Suprapubic skin (tissue), 4 donors: ENCODE results near the gene GRIA4. TPM values are rescaled to one million over a fixed set of nuclear protein-coding genes. Genes with fewer than 3 reads are reported as not detected.

Experiments
- DNase-seq, 2 donors: peaks; one replicate each; pipeline ENCODE4 v3.0.0-alpha.2; 2019; ENCODE audit warnings: low spot score in 2 of 2
- H3K27ac ChIP-seq: fragments of 200-600 bp; sonication (generic); one replicate; pipeline ENCODE4 v1.5.1; 2019
- H3K27me3 ChIP-seq: fragments of 200-600 bp; sonication (generic); one replicate; pipeline ENCODE4 v1.5.1; 2019
- H3K36me3 ChIP-seq: fragments of 200-600 bp; sonication (generic); one replicate; pipeline ENCODE4 v1.5.1; 2019
- H3K4me1 ChIP-seq: fragments of 200-600 bp; sonication (generic); one replicate; pipeline ENCODE4 v1.5.1; 2019
- H3K4me3 ChIP-seq: fragments of 200-600 bp; sonication (generic); one replicate; pipeline ENCODE4 v1.5.1; 2019; ENCODE audit warnings: mild to moderate bottlenecking
- H3K9me3 ChIP-seq: fragments of 200-600 bp; sonication (generic); one replicate; pipeline ENCODE4 v1.5.1; 2019
- CTCF ChIP-seq, 2 donors: fragments of 200-600 bp in 1 of 2; fragments of 450-650 bp in 1 of 2; sonication (generic) in 1 of 2; IDR thresholded peaks; one replicate each; pipeline ENCODE4 v1.5.1; 2016 to 2019; ENCODE audit warnings: antibody characterized with exemption in 2 of 2, mild to moderate bottlenecking in 1 of 2, moderate library complexity in 1 of 2
- EP300 ChIP-seq: sonication (generic); formaldehyde crosslinking; IDR thresholded peaks from one replicate; pipeline ENCODE4 v1.6.1; 2017; ENCODE audit warnings: antibody characterized with exemption
- POLR2A ChIP-seq, 2 donors: fragments of 450-650 bp; IDR thresholded peaks; one replicate each; pipeline ENCODE4 v1.6.1; 2017; ENCODE audit warnings: antibody characterized with exemption in 2 of 2, mild to moderate bottlenecking in 2 of 2, moderate library complexity in 2 of 2
- POLR2AphosphoS5 ChIP-seq, 3 donors: sonication (generic); formaldehyde crosslinking; IDR thresholded peaks; one replicate each; pipeline ENCODE4 v1.6.1; 2017; ENCODE audit warnings: antibody characterized with exemption in 3 of 3
- WGBS: methylation state at CpG from one replicate; pipeline ENCODE4 v1.1.5; 2018; 5-methylcytosine and 5-hydroxymethylcytosine counted together
- total RNA-seq, 4 donors: library from RNA; depleted of rRNA; stranded (reverse); fragments of >200 nt; gene quantifications; one replicate each; pipeline ENCODE4 v1.1.0, GENCODE V29; 2016

GRIA4 gene
- total RNA-seq, 4 donors from 2014 or later: 1.1 to 2.3 (median 1.8) TPM

- H3K4me3 ChIP-seq: no peak overlapping the region
- no peak overlapping the region for H3K27ac ChIP-seq
- WGBS: 88% methylated on average over 5 of the region's 5 CpGs
- H3K4me1 ChIP-seq: no peaks in the 10 kb centered on the region
- no peak for TF ChIP-seq POLR2AphosphoS5 (IDR thresholded peaks at IDR 0.05)
- TF ChIP-seq EP300: no peak
- no peak for TF ChIP-seq CTCF (IDR thresholded peaks at IDR 0.05)
- TF ChIP-seq POLR2A (IDR thresholded peaks at IDR 0.05): no peak
- no peaks in the 10 kb centered on the region for H3K36me3 ChIP-seq
- no peak for DNase-seq
- H3K9me3 ChIP-seq: no peaks in the 10 kb centered on the region
- H3K27me3 ChIP-seq: no peaks in the 10 kb centered on the region
These were observed 108.8 kb downstream of the GRIA4 start for GRCh38 chr11:105718641-105719040.

DNA sequence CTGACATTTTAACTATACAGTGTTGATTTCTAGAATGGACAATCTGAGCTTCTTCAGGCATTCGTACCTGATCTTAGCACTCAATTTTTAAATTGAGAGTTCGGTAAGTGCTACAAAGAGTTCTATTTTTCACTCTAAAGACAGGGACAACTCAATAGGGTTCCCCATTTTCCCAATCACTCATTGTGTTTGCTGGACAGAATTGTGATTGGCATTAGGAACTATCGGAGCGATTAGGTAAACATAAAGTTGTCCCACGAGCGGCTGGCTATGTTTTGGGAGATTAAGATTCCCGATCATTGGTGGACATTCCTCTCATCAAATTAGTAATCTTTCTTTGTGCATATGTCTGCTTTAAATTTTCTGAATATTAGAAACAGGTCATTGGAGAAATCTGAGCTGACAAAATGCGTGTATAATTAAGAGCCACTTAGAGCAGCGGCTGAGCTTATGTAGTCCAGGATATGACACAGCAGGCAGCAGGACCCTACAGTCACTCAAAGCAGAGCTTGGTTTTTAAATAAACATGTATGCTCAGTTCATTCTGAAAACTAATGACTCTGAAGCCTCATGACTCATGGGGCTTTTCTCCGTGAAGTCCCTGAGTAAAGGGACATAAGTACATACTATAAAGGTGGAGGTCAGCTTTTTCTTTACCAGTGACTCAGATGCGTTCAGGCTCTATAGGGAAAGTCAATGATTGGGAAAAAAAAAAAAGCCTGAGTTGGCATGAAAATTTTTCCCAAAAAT lies 109.4 kb downstream of the GRIA4 start:
- DNase-seq: no peak

GRCh38 chr11:105720096-105720495 lies 110.2 kb downstream of the GRIA4 start:
- H3K4me1 ChIP-seq: no peaks in the 10 kb centered on the region
- TF ChIP-seq POLR2AphosphoS5 (IDR thresholded peaks at IDR 0.05) (no peak), EP300 (no peak), CTCF (IDR thresholded peaks at IDR 0.05) (no peak), POLR2A (IDR thresholded peaks at IDR 0.05) (no peak)
- H3K4me3 ChIP-seq: no peak overlapping the region
- H3K27me3 ChIP-seq: no peaks in the 10 kb centered on the region
- 82% methylated on average over 2 of the region's 2 CpGs for WGBS
- H3K9me3 ChIP-seq: no peaks in the 10 kb centered on the region
- DNase-seq: no peak
- no peaks in the 10 kb centered on the region for H3K36me3 ChIP-seq
- no peak overlapping the region for H3K27ac ChIP-seq

More for the DNA sequence above, 109.4 kb downstream of the GRIA4 start:
- H3K9me3 ChIP-seq: no peaks in the 10 kb centered on the region
- no peak for TF ChIP-seq CTCF (IDR thresholded peaks at IDR 0.05)
- TF ChIP-seq EP300: no peak
- no peak for TF ChIP-seq POLR2AphosphoS5 (IDR thresholded peaks at IDR 0.05)
- TF ChIP-seq POLR2A (IDR thresholded peaks at IDR 0.05): no peak
- no peaks in the 10 kb centered on the region for H3K4me1 ChIP-seq
- no peaks in the 10 kb centered on the region for H3K36me3 ChIP-seq
- 88% methylated on average over 11 of the region's 11 CpGs for WGBS
- no peak overlapping the region for H3K4me3 ChIP-seq
- H3K27ac ChIP-seq: no peak overlapping the region
- H3K27me3 ChIP-seq: no peaks in the 10 kb centered on the region

- TF ChIP-seq POLR2A (IDR thresholded peaks at IDR 0.05) (no peak), EP300 (no peak), POLR2AphosphoS5 (IDR thresholded peaks at IDR 0.05) (no peak), CTCF (IDR thresholded peaks at IDR 0.05) (no peak)
- Histone ChIP-seq H3K27me3 (no peaks in the 10 kb centered on the region), H3K4me1 (no peaks in the 10 kb centered on the region), H3K9me3 (no peaks in the 10 kb centered on the region), H3K27ac (no peak overlapping the region), H3K36me3 (no peaks in the 10 kb centered on the region), H3K4me3 (no peak overlapping the region)
- DNase-seq: no peak
- 85% methylated on average over 3 of the region's 3 CpGs for WGBS
These were observed 113.4 kb downstream of the GRIA4 start for GRCh38 chr11:105723269-105723668.

GRCh38 chr11:105732611-105733010 lies 122.7 kb downstream of the GRIA4 start:
- Histone ChIP-seq H3K9me3 (no peaks in the 10 kb centered on the region), H3K36me3 (no peaks in the 10 kb centered on the region), H3K4me1 (no peaks in the 10 kb centered on the region), H3K4me3 (no peak overlapping the region), H3K27ac (no peak overlapping the region), H3K27me3 (no peaks in the 10 kb centered on the region)
- no peak for TF ChIP-seq CTCF (IDR thresholded peaks at IDR 0.05)
- TF ChIP-seq EP300: no peak
- no peak for TF ChIP-seq POLR2A (IDR thresholded peaks at IDR 0.05)
- no peak for TF ChIP-seq POLR2AphosphoS5 (IDR thresholded peaks at IDR 0.05)
- WGBS: 86% methylated on average over 3 of the region's 3 CpGs
- DNase-seq: no peak
